HEK293 (cell line): Measurements from ENCODE around the gene KRT15.

Experiments used
- CTCF ChIA-PET: fragments of 350-600 bp; formaldehyde crosslinking; extraction: SDS; loops from one replicate; lab custom pipeline; 2021; ENCODE audit warnings: antibody characterized with exemption; lab: Yijun Ruan, JAX
- POLR2A ChIA-PET: fragments of 300-600 bp; formaldehyde crosslinking; extraction: SDS; loops from one replicate; lab custom pipeline; 2020; ENCODE audit warnings: antibody characterized with exemption, inconsistent platforms; lab: Yijun Ruan, JAX
- H3K27ac ChIP-seq: fragments of 200-500 bp; sonication (Bioruptor generic); 2 replicates; pipeline ENCODE4 v1.5.1; 2014; ENCODE audit warnings: low read depth, low read length, control low read depth, inconsistent platforms; ENCODE audit errors: extremely low read depth
- H3K36me3 ChIP-seq, 2 experiments: fragments of 200-500 bp in 1 of 2; sonication (Bioruptor generic) in 1 of 2; 1 replicate in 1 of 2; 2 replicates in 1 of 2; pipeline ENCODE4 v1.5.1; 2014 to 2017; ENCODE audit warnings: inconsistent platforms in 2 of 2, low read length in 2 of 2; ENCODE audit not compliant: control insufficient read depth in 2 of 2, insufficient read depth in 1 of 2
- H3K4me1 ChIP-seq: fragments of 200-500 bp; sonication (Bioruptor generic); 2 replicates; pipeline ENCODE4 v1.5.1; 2014; ENCODE audit warnings: mild to moderate bottlenecking, low read length, inconsistent platforms; ENCODE audit not compliant: control insufficient read depth, insufficient read depth
- H3K4me3 ChIP-seq: 2 replicates; pipeline ENCODE4 v1.5.1; 2011; ENCODE audit warnings: low read depth, mild to moderate bottlenecking, control low read depth, low read length, moderate library complexity
- H3K9me3 ChIP-seq: fragments of 200-500 bp; sonication (Bioruptor generic); 2 replicates; pipeline ENCODE4 v1.5.1; 2014; ENCODE audit warnings: low read depth, low read length, inconsistent platforms; ENCODE audit not compliant: control insufficient read depth, insufficient read depth
- BCL11A ChIP-seq: fragments of 450-650 bp; formaldehyde crosslinking; IDR thresholded peaks from 2 replicates; pipeline ENCODE4 v1.5.1; 2016; ENCODE audit warnings: low read depth, missing biosample characterization, missing genetic modification characterization
- BCL11B ChIP-seq: fragments of 450-650 bp; formaldehyde crosslinking; IDR thresholded peaks from 2 replicates; pipeline ENCODE4 v1.5.1; 2016; ENCODE audit warnings: low read depth, missing biosample characterization, missing genetic modification characterization
- GLIS1 ChIP-seq: fragments of 450-650 bp; formaldehyde crosslinking; IDR thresholded peaks from 2 replicates; pipeline ENCODE4 v1.5.1; 2016; ENCODE audit warnings: missing biosample characterization, missing genetic modification characterization
- IKZF3 ChIP-seq: fragments of 450-650 bp; IDR thresholded peaks from 2 replicates; pipeline ENCODE4 v1.5.0; 2018; ENCODE audit warnings: missing biosample characterization, mild to moderate bottlenecking, missing genetic modification characterization, moderate library complexity
- KLF1 ChIP-seq: fragments of 450-650 bp; formaldehyde crosslinking; IDR thresholded peaks from 2 replicates; pipeline ENCODE4 v1.5.1; 2016; ENCODE audit warnings: missing biosample characterization, missing genetic modification characterization
- OSR2 ChIP-seq: fragments of 450-650 bp; formaldehyde crosslinking; IDR thresholded peaks from 2 replicates; pipeline ENCODE4 v1.5.1; 2016; ENCODE audit warnings: missing biosample characterization, missing genetic modification characterization
- SCRT2 ChIP-seq: fragments of 450-650 bp; formaldehyde crosslinking; IDR thresholded peaks from 2 replicates; pipeline ENCODE4 v1.5.1; 2016; ENCODE audit warnings: missing biosample characterization, missing genetic modification characterization
- SP2 ChIP-seq: fragments of 450-650 bp; formaldehyde crosslinking; IDR thresholded peaks from 2 replicates; pipeline ENCODE4 v1.5.1; 2016; ENCODE audit warnings: missing biosample characterization, missing genetic modification characterization
- ZIC2 ChIP-seq: fragments of 450-650 bp; formaldehyde crosslinking; IDR thresholded peaks from 2 replicates; pipeline ENCODE4 v1.5.1; 2016; ENCODE audit warnings: missing biosample characterization, missing genetic modification characterization
- ZNF112 ChIP-seq: fragments of 450-650 bp; formaldehyde crosslinking; IDR thresholded peaks from 2 replicates; pipeline ENCODE4 v1.5.0; 2017; ENCODE audit warnings: missing biosample characterization, missing genetic modification characterization
- ZNF155 ChIP-seq: fragments of 450-650 bp; formaldehyde crosslinking; IDR thresholded peaks from 2 replicates; pipeline ENCODE4 v1.5.1; 2016; ENCODE audit warnings: missing biosample characterization, missing genetic modification characterization
- ZNF23 ChIP-seq: fragments of 450-650 bp; formaldehyde crosslinking; IDR thresholded peaks from 2 replicates; pipeline ENCODE4 v1.5.1; 2016; ENCODE audit warnings: missing biosample characterization, missing genetic modification characterization, borderline replicate concordance
- ZNF394 ChIP-seq: fragments of 450-650 bp; formaldehyde crosslinking; IDR thresholded peaks from 2 replicates; pipeline ENCODE4 v1.5.1; 2016; ENCODE audit warnings: missing biosample characterization, missing genetic modification characterization, mild to moderate bottlenecking, moderate library complexity, borderline replicate concordance
- ZNF423 ChIP-seq: fragments of 450-650 bp; formaldehyde crosslinking; IDR thresholded peaks from 2 replicates; pipeline ENCODE4 v1.5.1; 2016; ENCODE audit warnings: missing biosample characterization, missing genetic modification characterization
- ZNF544 ChIP-seq: fragments of 450-650 bp; formaldehyde crosslinking; IDR thresholded peaks from 2 replicates; pipeline ENCODE4 v1.5.0; 2017; ENCODE audit warnings: missing biosample characterization, missing genetic modification characterization
- ZNF596 ChIP-seq: fragments of 450-650 bp; IDR thresholded peaks from 2 replicates; pipeline ENCODE4 v1.5.0; 2018; ENCODE audit warnings: missing biosample characterization, mild to moderate bottlenecking, missing genetic modification characterization, moderate library complexity
- ZNF768 ChIP-seq: fragments of 450-650 bp; formaldehyde crosslinking; IDR thresholded peaks from 2 replicates; pipeline ENCODE4 v1.5.1; 2018; ENCODE audit warnings: missing biosample characterization, mild to moderate bottlenecking, missing genetic modification characterization
- ZXDB ChIP-seq: fragments of 450-650 bp; formaldehyde crosslinking; IDR thresholded peaks from 2 replicates; pipeline ENCODE4 v1.5.1; 2016; ENCODE audit warnings: missing biosample characterization, missing genetic modification characterization
- TF ChIP-seq, protein P1 (sequence below): fragments of 450-650 bp; formaldehyde crosslinking; IDR thresholded peaks from 2 replicates; pipeline ENCODE4 v1.5.1; 2016; ENCODE audit warnings: missing biosample characterization, missing genetic modification characterization
- TF ChIP-seq, protein P2 (sequence below): fragments of 450-650 bp; IDR thresholded peaks from 2 replicates; pipeline ENCODE4 v1.5.1; 2018; ENCODE audit warnings: missing biosample characterization, mild to moderate bottlenecking, missing genetic modification characterization
- TF ChIP-seq, protein P3 (sequence below): fragments of 450-650 bp; formaldehyde crosslinking; IDR thresholded peaks from 2 replicates; pipeline ENCODE4; 2016; ENCODE audit warnings: missing biosample characterization, missing genetic modification characterization
- TF ChIP-seq, protein P4 (sequence below): fragments of 450-650 bp; formaldehyde crosslinking; IDR thresholded peaks from 2 replicates; pipeline ENCODE4 v1.5.1; 2016; ENCODE audit warnings: missing biosample characterization, missing genetic modification characterization

The KRT15 gene

DNA sequence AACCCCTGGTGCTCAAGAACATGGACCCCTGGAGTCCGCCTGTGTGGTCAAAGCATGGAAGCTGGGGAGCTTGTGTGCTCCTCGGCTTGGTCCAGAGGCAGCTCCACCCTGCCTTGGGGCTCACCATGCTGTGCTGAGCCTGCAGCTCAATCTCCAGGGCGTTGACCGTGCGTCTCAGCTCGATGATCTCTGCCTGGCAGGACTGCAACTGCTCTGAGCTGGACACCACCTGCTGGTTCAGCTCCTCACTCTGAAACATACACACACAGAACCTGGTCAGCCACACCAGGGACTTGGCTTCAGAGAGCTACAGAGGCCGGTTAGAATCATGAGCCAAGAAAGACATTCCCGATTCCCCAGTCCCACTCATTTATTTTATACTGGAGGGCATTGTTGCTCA is 40.5 kb downstream of the KRT15 start:
- H3K4me1 ChIP-seq: no peaks in the 10 kb centered on the region
- no peak overlapping the region for H3K4me3 ChIP-seq
- ChIA-PET POLR2A (no interaction called here), CTCF (interaction anchor here (0.6 kb wide), 1 partner anchor 49 kb away, joined by 3 read pairs; no protein-coding TSS in a partner anchor)
- TF ChIP-seq OSR2: no peak
- no peak for TF ChIP-seq BCL11B (tag by site-specific recombination)
- no peak for TF ChIP-seq KLF1 (tag by site-specific recombination)
- TF ChIP-seq, protein P1, sequence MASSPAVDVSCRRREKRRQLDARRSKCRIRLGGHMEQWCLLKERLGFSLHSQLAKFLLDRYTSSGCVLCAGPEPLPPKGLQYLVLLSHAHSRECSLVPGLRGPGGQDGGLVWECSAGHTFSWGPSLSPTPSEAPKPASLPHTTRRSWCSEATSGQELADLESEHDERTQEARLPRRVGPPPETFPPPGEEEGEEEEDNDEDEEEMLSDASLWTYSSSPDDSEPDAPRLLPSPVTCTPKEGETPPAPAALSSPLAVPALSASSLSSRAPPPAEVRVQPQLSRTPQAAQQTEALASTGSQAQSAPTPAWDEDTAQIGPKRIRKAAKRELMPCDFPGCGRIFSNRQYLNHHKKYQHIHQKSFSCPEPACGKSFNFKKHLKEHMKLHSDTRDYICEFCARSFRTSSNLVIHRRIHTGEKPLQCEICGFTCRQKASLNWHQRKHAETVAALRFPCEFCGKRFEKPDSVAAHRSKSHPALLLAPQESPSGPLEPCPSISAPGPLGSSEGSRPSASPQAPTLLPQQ: no peak
- no peaks in the 10 kb centered on the region for H3K9me3 ChIP-seq
- no peaks in the 10 kb centered on the region for H3K36me3 ChIP-seq
- H3K27ac ChIP-seq: no peak overlapping the region

DNA sequence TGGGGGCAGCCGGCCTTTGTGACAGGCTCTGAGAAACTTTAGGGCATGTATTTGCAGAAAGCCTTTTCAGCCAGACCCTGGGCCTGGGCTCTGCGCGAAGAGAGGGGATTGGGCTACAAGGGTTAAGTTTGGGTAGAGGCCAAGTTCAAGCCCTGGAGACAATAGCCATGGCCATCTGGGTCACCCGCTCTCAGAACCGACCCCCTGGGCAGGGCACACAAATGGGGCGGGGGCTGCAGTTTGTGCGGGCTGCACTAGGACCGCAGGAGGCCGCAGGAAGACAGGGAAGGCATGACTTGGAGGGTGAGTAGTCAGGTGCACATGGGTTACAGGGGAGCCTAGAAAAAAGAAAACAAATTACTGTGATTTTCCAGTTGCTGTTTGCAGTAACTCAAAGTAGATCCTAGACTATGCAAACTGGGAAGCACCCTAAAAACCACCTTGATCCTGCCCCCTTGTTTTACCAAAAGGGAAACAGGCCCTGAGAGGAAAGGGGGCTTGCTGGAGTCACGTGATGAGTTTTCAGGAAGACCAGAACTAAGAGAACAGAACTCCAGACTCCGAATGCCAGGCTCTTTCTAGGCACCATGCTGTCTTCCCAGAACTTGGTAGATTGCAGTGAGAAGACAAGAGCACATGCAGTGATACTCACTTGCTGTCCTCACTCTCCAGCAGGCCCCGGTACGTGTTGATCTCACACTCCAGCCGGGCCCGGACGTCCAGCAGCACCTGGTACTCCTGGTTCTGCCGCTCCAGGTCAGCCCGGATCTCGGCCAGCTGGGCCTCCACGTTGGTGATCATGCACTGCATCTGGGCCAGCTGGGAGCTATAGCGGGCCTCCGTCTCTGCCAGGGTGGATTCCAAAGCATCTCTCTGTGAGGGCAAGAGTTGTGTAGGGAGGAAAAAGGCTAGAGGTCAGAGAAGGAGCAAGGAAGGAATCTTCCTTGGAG is 41.5 kb downstream of the KRT15 start:
- CTCF ChIA-PET: interaction anchor here (0.5 kb wide), 1 partner anchor 19 kb away, joined by 5 read pairs; no protein-coding TSS in a partner anchor
- Histone ChIP-seq H3K27ac (no peak overlapping the region), H3K4me1 (no peaks in the 10 kb centered on the region), H3K36me3 (no peaks in the 10 kb centered on the region)
- no peak for TF ChIP-seq IKZF3 (tag by site-specific recombination)
- TF ChIP-seq ZNF544 (tag by site-specific recombination): no peak
- TF ChIP-seq ZNF596: no peak
- no peak for TF ChIP-seq SP2
- TF ChIP-seq, all 188 proteins: peak for 0
- Histone ChIP-seq H3K4me3 (no peak overlapping the region), H3K9me3 (no peaks in the 10 kb centered on the region)
- POLR2A ChIA-PET: no interaction called here

DNA sequence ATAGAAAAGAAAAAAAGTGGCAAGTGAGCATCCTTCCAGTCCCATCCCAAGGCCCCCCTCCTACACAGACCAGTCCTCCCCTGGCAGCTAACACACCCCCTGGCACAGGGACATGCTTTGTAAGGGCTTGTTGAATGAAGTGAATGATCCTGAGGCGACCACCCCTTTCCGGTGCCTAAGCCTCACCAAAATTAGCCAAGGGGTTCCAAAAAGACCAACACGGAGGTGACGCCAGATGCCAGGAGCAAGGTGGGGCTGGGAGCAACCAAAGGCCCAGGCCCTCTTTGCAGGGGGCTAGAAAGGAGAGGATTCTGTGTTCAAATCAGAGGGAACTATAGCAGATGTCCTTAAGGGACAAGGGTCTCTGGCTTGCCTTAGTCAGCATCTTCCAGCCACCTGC is 43.3 kb downstream of the KRT15 start:
- ChIA-PET CTCF (interaction anchor here (1.1 to 1.3 kb wide), 2 partner anchors 74 to 188 kb away, joined by 3 to 5 read pairs; no protein-coding TSS in a partner anchor), POLR2A (no interaction called here)
- no peaks in the 10 kb centered on the region for H3K36me3 ChIP-seq
- no peaks in the 10 kb centered on the region for H3K9me3 ChIP-seq
- H3K27ac ChIP-seq: no peak overlapping the region
- TF ChIP-seq, protein P2, sequence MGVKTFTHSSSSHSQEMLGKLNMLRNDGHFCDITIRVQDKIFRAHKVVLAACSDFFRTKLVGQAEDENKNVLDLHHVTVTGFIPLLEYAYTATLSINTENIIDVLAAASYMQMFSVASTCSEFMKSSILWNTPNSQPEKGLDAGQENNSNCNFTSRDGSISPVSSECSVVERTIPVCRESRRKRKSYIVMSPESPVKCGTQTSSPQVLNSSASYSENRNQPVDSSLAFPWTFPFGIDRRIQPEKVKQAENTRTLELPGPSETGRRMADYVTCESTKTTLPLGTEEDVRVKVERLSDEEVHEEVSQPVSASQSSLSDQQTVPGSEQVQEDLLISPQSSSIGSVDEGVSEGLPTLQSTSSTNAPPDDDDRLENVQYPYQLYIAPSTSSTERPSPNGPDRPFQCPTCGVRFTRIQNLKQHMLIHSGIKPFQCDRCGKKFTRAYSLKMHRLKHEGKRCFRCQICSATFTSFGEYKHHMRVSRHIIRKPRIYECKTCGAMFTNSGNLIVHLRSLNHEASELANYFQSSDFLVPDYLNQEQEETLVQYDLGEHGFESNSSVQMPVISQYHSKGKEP: no peak
- no peak for TF ChIP-seq ZIC2 (tag by site-specific recombination)
- TF ChIP-seq GLIS1 (tag by site-specific recombination): no peak
- no peak for TF ChIP-seq BCL11A (tag by site-specific recombination)
- no peak for TF ChIP-seq ZNF394 (tag by site-specific recombination)
- TF ChIP-seq, protein P3, sequence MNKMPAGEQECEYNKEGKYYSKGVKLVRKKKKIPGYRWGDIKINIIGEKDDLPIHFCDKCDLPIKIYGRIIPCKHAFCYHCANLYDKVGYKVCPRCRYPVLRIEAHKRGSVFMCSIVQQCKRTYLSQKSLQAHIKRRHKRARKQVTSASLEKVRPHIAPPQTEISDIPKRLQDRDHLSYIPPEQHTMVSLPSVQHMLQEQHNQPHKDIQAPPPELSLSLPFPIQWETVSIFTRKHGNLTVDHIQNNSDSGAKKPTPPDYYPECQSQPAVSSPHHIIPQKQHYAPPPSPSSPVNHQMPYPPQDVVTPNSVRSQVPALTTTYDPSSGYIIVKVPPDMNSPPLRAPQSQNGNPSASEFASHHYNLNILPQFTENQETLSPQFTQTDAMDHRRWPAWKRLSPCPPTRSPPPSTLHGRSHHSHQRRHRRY (tag by site-specific recombination): no peak
- TF ChIP-seq, protein P4, sequence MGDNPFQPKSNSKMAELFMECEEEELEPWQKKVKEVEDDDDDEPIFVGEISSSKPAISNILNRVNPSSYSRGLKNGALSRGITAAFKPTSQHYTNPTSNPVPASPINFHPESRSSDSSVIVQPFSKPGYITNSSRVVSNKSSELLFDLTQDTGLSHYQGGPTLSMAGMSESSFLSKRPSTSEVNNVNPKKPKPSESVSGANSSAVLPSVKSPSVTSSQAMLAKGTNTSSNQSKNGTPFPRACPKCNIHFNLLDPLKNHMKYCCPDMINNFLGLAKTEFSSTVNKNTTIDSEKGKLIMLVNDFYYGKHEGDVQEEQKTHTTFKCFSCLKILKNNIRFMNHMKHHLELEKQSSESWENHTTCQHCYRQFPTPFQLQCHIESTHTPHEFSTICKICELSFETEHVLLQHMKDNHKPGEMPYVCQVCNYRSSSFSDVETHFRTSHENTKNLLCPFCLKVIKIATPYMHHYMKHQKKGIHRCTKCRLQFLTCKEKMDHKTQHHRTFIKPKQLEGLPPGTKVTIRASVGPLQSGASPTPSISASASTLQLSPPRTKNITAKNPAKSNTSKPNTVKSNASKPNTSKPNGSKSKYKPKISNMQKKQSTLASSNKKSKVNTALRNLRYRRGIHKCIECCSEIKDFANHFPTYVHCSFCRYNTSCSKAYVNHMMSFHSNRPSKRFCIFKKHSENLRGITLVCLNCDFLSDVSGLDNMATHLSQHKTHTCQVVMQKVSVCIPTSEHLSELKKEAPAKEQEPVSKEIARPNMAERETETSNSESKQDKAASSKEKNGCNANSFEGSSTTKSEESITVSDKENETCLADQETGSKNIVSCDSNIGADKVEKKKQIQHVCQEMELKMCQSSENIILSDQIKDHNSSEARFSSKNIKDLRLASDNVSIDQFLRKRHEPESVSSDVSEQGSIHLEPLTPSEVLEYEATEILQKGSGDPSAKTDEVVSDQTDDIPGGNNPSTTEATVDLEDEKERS (tag by site-specific recombination): no peak
- no peak for TF ChIP-seq ZXDB
- no peak for TF ChIP-seq ZNF23 (tag by site-specific recombination)
- no peak for TF ChIP-seq SCRT2 (tag by site-specific recombination)
- no peak for TF ChIP-seq ZNF423 (tag by site-specific recombination)
- no peak for TF ChIP-seq ZNF112 (tag by site-specific recombination)
- TF ChIP-seq ZNF768 (tag by site-specific recombination): no peak
- TF ChIP-seq ZNF155 (tag by site-specific recombination): no peak
- no peak overlapping the region for H3K4me3 ChIP-seq
- no peaks in the 10 kb centered on the region for H3K4me1 ChIP-seq
